ENCODE measurements around the gene TM4SF1. TPM values are rescaled to one million over a fixed set of nuclear protein-coding genes. Genes with fewer than 3 reads are reported as not detected.

TM4SF1 gene
- total RNA-seq, 4 donors from 2014 or later: 21.3 to 109 (median 32.3) TPM

- Histone ChIP-seq H3K36me3 (no peaks in the 10 kb centered on the region), H3K4me3 (no peak overlapping the region), H3K27me3 (no peaks in the 10 kb centered on the region), H3K4me1 (peaks cover 0 to 20% (median 7%) of the 10 kb centered on the region in 4 donors), H3K27ac (no peak overlapping the region), H3K9me3 (no peaks in the 10 kb centered on the region)
- intact Hi-C loops (cut with DNase I; ENCODE audit: low total_unique reads): no loop called here
- DNase-seq: peak; percentile 44
- 90% methylated on average over 6 of the region's 6 CpGs; no CpG with 5 or more reads in 1 of the 2 donors for WGBS, 2 donors (ENCODE audit: low coverage in 1 of 2)
- in situ Hi-C loops (cut with MboI; ENCODE audit: low pct_ligation_motif_present in 1 of 4, low pct_unique_long_range_greater_than_20kb in 1 of 4, low sequenced_read_pairs in 3 of 4): loop anchor here in 1 of 4 donors (10.0 kb wide), 1 partner anchor 84 kb away; the partner anchor contains the start of gene TM4SF4
- TF ChIP-seq EP300 (IDR thresholded peaks at IDR 0.05; ENCODE audit: low read depth): no peak
- peak in 1 of 3 donors; percentile 31 for TF ChIP-seq POLR2AphosphoS5 (IDR thresholded peaks at IDR 0.05)
- TF ChIP-seq, protein P1, sequence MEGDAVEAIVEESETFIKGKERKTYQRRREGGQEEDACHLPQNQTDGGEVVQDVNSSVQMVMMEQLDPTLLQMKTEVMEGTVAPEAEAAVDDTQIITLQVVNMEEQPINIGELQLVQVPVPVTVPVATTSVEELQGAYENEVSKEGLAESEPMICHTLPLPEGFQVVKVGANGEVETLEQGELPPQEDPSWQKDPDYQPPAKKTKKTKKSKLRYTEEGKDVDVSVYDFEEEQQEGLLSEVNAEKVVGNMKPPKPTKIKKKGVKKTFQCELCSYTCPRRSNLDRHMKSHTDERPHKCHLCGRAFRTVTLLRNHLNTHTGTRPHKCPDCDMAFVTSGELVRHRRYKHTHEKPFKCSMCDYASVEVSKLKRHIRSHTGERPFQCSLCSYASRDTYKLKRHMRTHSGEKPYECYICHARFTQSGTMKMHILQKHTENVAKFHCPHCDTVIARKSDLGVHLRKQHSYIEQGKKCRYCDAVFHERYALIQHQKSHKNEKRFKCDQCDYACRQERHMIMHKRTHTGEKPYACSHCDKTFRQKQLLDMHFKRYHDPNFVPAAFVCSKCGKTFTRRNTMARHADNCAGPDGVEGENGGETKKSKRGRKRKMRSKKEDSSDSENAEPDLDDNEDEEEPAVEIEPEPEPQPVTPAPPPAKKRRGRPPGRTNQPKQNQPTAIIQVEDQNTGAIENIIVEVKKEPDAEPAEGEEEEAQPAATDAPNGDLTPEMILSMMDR (IDR thresholded peaks at IDR 0.05): no peak
- TF ChIP-seq POLR2A (IDR thresholded peaks at IDR 0.05): no peak
Observed at GRCh38 chr3:149390772-149391212, 13.3 kb upstream of the TM4SF1 start.

GRCh38 chr3:149390294-149390693 lies 12.8 kb upstream of the TM4SF1 start:
- H3K4me1 ChIP-seq: peaks cover 0 to 20% (median 7%) of the 10 kb centered on the region in 4 donors
- no peak overlapping the region for H3K4me3 ChIP-seq
- TF ChIP-seq POLR2A (IDR thresholded peaks at IDR 0.05): no peak
- no peak for TF ChIP-seq POLR2AphosphoS5 (IDR thresholded peaks at IDR 0.05)
- TF ChIP-seq, protein P1 (IDR thresholded peaks at IDR 0.05): no peak
- no peak for TF ChIP-seq EP300 (IDR thresholded peaks at IDR 0.05; ENCODE audit: low read depth)
- H3K36me3 ChIP-seq: no peaks in the 10 kb centered on the region
- H3K9me3 ChIP-seq: no peaks in the 10 kb centered on the region
- H3K27ac ChIP-seq: no peak overlapping the region
- in situ Hi-C loops (cut with MboI; ENCODE audit: low pct_ligation_motif_present in 1 of 4, low pct_unique_long_range_greater_than_20kb in 1 of 4, low sequenced_read_pairs in 3 of 4) (loop anchor here in 1 of 4 donors (10.0 kb wide), 1 partner anchor 85 kb away; the partner anchor contains the start of gene TM4SF4), intact Hi-C loops (cut with DNase I; ENCODE audit: low total_unique reads) (no loop called here)
- H3K27me3 ChIP-seq: no peaks in the 10 kb centered on the region
- WGBS, 2 donors (ENCODE audit: low coverage in 1 of 2): 68 to 85% methylated on average over 2 of the region's 2 CpGs
- no peak for DNase-seq

- Histone ChIP-seq H3K4me3 (no peak overlapping the region), H3K27ac (no peak overlapping the region), H3K4me1 (peaks cover 0 to 20% (median 7%) of the 10 kb centered on the region in 4 donors), H3K27me3 (no peaks in the 10 kb centered on the region), H3K9me3 (no peaks in the 10 kb centered on the region), H3K36me3 (no peaks in the 10 kb centered on the region)
- TF ChIP-seq, protein P1 (IDR thresholded peaks at IDR 0.05): no peak
- TF ChIP-seq POLR2AphosphoS5 (IDR thresholded peaks at IDR 0.05) (no peak), POLR2A (IDR thresholded peaks at IDR 0.05) (no peak), EP300 (IDR thresholded peaks at IDR 0.05; ENCODE audit: low read depth) (no peak)
- intact Hi-C loops (cut with DNase I; ENCODE audit: low total_unique reads): no loop called here
- no peak for DNase-seq
- in situ Hi-C loops (cut with MboI; ENCODE audit: low pct_ligation_motif_present in 1 of 4, low pct_unique_long_range_greater_than_20kb in 1 of 4, low sequenced_read_pairs in 3 of 4): no loop called here
- WGBS, 2 donors (ENCODE audit: low coverage in 1 of 2): 88 to 100% methylated on average over 1 to 3 of the region's 3 CpGs
Observed at GRCh38 chr3:149388531-149389417, 11.3 kb upstream of the TM4SF1 start.

- Histone ChIP-seq H3K27me3 (no peaks in the 10 kb centered on the region), H3K27ac (peak overlapping the region in 1 of 4 donors; percentile 19), H3K36me3 (no peaks in the 10 kb centered on the region), H3K9me3 (no peaks in the 10 kb centered on the region), H3K4me1 (peaks cover 0 to 16% (median 7%) of the 10 kb centered on the region in 4 donors), H3K4me3 (no peak overlapping the region)
- intact Hi-C loops (cut with DNase I; ENCODE audit: low total_unique reads): no loop called here
- in situ Hi-C loops (cut with MboI; ENCODE audit: low pct_ligation_motif_present in 1 of 4, low pct_unique_long_range_greater_than_20kb in 1 of 4, low sequenced_read_pairs in 3 of 4): no loop called here
- DNase-seq: no peak
- TF ChIP-seq POLR2AphosphoS5 (IDR thresholded peaks at IDR 0.05) (no peak), POLR2A (IDR thresholded peaks at IDR 0.05) (no peak), EP300 (IDR thresholded peaks at IDR 0.05; ENCODE audit: low read depth) (no peak)
- TF ChIP-seq, protein P1 (IDR thresholded peaks at IDR 0.05): no peak
- 60 to 73% methylated on average over 6 to 8 of the region's 8 CpGs for WGBS, 2 donors (ENCODE audit: low coverage in 1 of 2)
Observed at GRCh38 chr3:149388001-149388440, 10.6 kb upstream of the TM4SF1 start.

Data from transverse colon (tissue), 4 donors.